ENCODE data around the gene ROR2. TPM values are rescaled to one million over a fixed set of nuclear protein-coding genes. Genes with fewer than 3 reads are reported as not detected.

ROR2 gene
- total RNA-seq, 1 experiment from 2014 or later = 0.68 TPM

DNA sequence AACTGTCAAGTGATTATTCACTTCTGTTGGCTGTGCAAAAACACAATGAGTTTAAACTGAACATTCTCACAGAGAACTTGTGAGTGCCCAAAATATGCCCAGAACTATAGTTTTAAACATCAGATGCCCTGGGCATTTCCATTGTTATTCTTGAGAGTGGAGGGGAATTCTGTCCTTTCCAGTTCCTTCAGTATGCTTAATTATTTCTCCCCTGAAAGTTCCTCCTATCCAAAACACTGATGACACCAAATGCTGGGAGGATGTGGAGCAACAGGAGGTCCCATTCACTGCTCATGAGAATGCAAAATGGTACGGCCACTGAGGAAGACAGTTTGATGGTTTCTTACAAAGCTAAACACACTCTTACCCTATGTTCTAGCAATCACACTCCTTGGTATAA lies 55.5 kb downstream of the ROR2 start:
- no peak for DNase-seq
- BruUV-seq (replicated peaks) = no TSS peak
- H3K36me3 Mint-ChIP-seq (ENCODE audit: insufficient read depth, unreplicated experiment) = no peaks in the 10 kb centered on the region
- H3K4me1 Mint-ChIP-seq (ENCODE audit: low read depth, unreplicated experiment) = no peaks in the 10 kb centered on the region
- H3K4me3 Mint-ChIP-seq (ENCODE audit: unreplicated experiment) = no peak overlapping the region
- CTCF ChIA-PET = no interaction called here
- POLR2A ChIA-PET = no interaction called here
- H3K27ac Mint-ChIP-seq (ENCODE audit: unreplicated experiment) = no peak overlapping the region
- H3K27me3 Mint-ChIP-seq (ENCODE audit: insufficient read depth, unreplicated experiment) = no peaks in the 10 kb centered on the region
- no peaks in the 10 kb centered on the region for H3K27me3 ChIP-seq (replicated peaks; ENCODE audit: control insufficient read depth, insufficient read depth, low read length)
- H3K4me1 ChIP-seq = no peaks in the 10 kb centered on the region
- no peaks in the 10 kb centered on the region for H3K36me3 ChIP-seq (ENCODE audit: control insufficient read depth, insufficient read depth, low read length)
- no peak overlapping the region for H3K4me3 ChIP-seq (ENCODE audit: low read depth, low read length)
- intact Hi-C loops (cut with micrococcal nuclease; ENCODE audit: unreplicated experiment) = no loop called here
- H3K9me3 ChIP-seq = no peaks in the 10 kb centered on the region
- no peaks in the 10 kb centered on the region for H3K9me3 Mint-ChIP-seq (ENCODE audit: unreplicated experiment)
- TF ChIP-seq CTCF (IDR thresholded peaks at IDR 0.05; ENCODE audit: insufficient read depth in 1 of 2, low read depth in 1 of 2, low read length in 1 of 2, severe bottlenecking in 1 of 2, unreplicated experiment in 1 of 2) = no peak

GRCh38 chr9:91894023-91894422 lies 56.0 kb downstream of the ROR2 start:
- TF ChIP-seq CTCF (IDR thresholded peaks at IDR 0.05; ENCODE audit: insufficient read depth in 1 of 2, low read depth in 1 of 2, low read length in 1 of 2, severe bottlenecking in 1 of 2, unreplicated experiment in 1 of 2) = no peak
- no peak overlapping the region for H3K4me3 ChIP-seq (ENCODE audit: low read depth, low read length)
- POLR2A ChIA-PET = no interaction called here
- no peaks in the 10 kb centered on the region for H3K4me1 ChIP-seq
- CTCF ChIA-PET = no interaction called here
- no peaks in the 10 kb centered on the region for H3K27me3 ChIP-seq (replicated peaks; ENCODE audit: control insufficient read depth, insufficient read depth, low read length)
- no peaks in the 10 kb centered on the region for H3K36me3 ChIP-seq (ENCODE audit: control insufficient read depth, insufficient read depth, low read length)
- intact Hi-C loops (cut with micrococcal nuclease; ENCODE audit: unreplicated experiment) = no loop called here
- Mint-ChIP-seq H3K27me3 (ENCODE audit: insufficient read depth, unreplicated experiment) (no peaks in the 10 kb centered on the region), H3K4me1 (ENCODE audit: low read depth, unreplicated experiment) (no peaks in the 10 kb centered on the region), H3K27ac (ENCODE audit: unreplicated experiment) (no peak overlapping the region), H3K36me3 (ENCODE audit: insufficient read depth, unreplicated experiment) (no peaks in the 10 kb centered on the region), H3K4me3 (ENCODE audit: unreplicated experiment) (no peak overlapping the region), H3K9me3 (ENCODE audit: unreplicated experiment) (no peaks in the 10 kb centered on the region)
- BruUV-seq (replicated peaks) = no TSS peak
- no peak for DNase-seq
- H3K9me3 ChIP-seq = no peaks in the 10 kb centered on the region

- H3K4me1 ChIP-seq = no peaks in the 10 kb centered on the region
- H3K9me3 Mint-ChIP-seq (ENCODE audit: unreplicated experiment) = no peaks in the 10 kb centered on the region
Measured at GRCh38 chr9:91891915-91892314, 58.1 kb downstream of the ROR2 start.

More at GRCh38 chr9:91891915-91892314, 58.1 kb downstream of the ROR2 start:
- H3K9me3 ChIP-seq = no peaks in the 10 kb centered on the region
- BruUV-seq (replicated peaks) = no TSS peak
- intact Hi-C loops (cut with micrococcal nuclease; ENCODE audit: unreplicated experiment) = no loop called here
- no peak overlapping the region for H3K4me3 ChIP-seq (ENCODE audit: low read depth, low read length)
- H3K36me3 Mint-ChIP-seq (ENCODE audit: insufficient read depth, unreplicated experiment) = no peaks in the 10 kb centered on the region
- no peak for DNase-seq
- H3K36me3 ChIP-seq (ENCODE audit: control insufficient read depth, insufficient read depth, low read length) = no peaks in the 10 kb centered on the region
- TF ChIP-seq CTCF (IDR thresholded peaks at IDR 0.05; ENCODE audit: insufficient read depth in 1 of 2, low read depth in 1 of 2, low read length in 1 of 2, severe bottlenecking in 1 of 2, unreplicated experiment in 1 of 2) = no peak
- ChIA-PET POLR2A (no interaction called here), CTCF (no interaction called here)
- no peaks in the 10 kb centered on the region for H3K27me3 Mint-ChIP-seq (ENCODE audit: insufficient read depth, unreplicated experiment)
- H3K27me3 ChIP-seq (replicated peaks; ENCODE audit: control insufficient read depth, insufficient read depth, low read length) = no peaks in the 10 kb centered on the region
- no peak overlapping the region for H3K27ac Mint-ChIP-seq (ENCODE audit: unreplicated experiment)
- H3K4me1 Mint-ChIP-seq (ENCODE audit: low read depth, unreplicated experiment) = no peaks in the 10 kb centered on the region
- H3K4me3 Mint-ChIP-seq (ENCODE audit: unreplicated experiment) = no peak overlapping the region
